Testis (tissue), 3 donors: Measurements from ENCODE around the gene KCNK5. TPM values are rescaled to one million over a fixed set of nuclear protein-coding genes. Genes with fewer than 3 reads are reported as not detected.

Source experiments
- DNase-seq: peaks from one replicate; pipeline ENCODE4 v3.0.0-alpha.2; 2019
- H3K27ac ChIP-seq, 2 donors: fragments of 200-600 bp; sonication (generic); one replicate each; pipeline ENCODE4 v1.5.1; 2019
- H3K27me3 ChIP-seq: fragments of 200-600 bp; sonication (generic); one replicate; pipeline ENCODE4 v1.5.1; 2019
- H3K36me3 ChIP-seq: fragments of 200-600 bp; sonication (generic); one replicate; pipeline ENCODE4 v1.5.1; 2017; ENCODE audit warnings: low read depth; ENCODE audit errors: missing control alignments
- H3K4me1 ChIP-seq: fragments of 200-600 bp; sonication (generic); one replicate; pipeline ENCODE4 v1.5.1; 2019
- H3K4me3 ChIP-seq, 2 donors: fragments of 200-600 bp; sonication (generic); one replicate each; pipeline ENCODE4 v1.5.1; 2017 to 2019
- H3K9me3 ChIP-seq: fragments of 200-600 bp; sonication (generic); one replicate; pipeline ENCODE4 v1.5.1; 2017
- POLR2A ChIP-seq: fragments of 450-650 bp; IDR thresholded peaks from one replicate; pipeline ENCODE4 v1.6.1; 2017; ENCODE audit warnings: antibody characterized with exemption, mild to moderate bottlenecking, moderate library complexity
- WGBS, 2 donors: methylation state at CpG; one replicate each; pipeline ENCODE4 v1.1.5; 2018; 5-methylcytosine and 5-hydroxymethylcytosine counted together
- intact Hi-C: fragments of 100-400 bp; cut with DNase I; formaldehyde crosslinking; loops from one replicate; pipeline ENCODE4 v1.15.1; 2023; ENCODE audit warnings: low total_unique reads
- polyA plus RNA-seq: library from polyadenylated mRNA; stranded (reverse); fragments of 350-450 nt; fragmentation: Illumina TruSeq; extraction: RNeasy Lipid Tissue Mini Kit (QIAGEN cat#74804); gene quantifications from one replicate; pipeline ENCODE4 v1.2.3, GENCODE V29; 2014; ENCODE audit warnings: low read depth, low replicate concordance; ENCODE audit not compliant: insufficient read depth
- total RNA-seq, 2 donors: library from RNA; depleted of rRNA; stranded (reverse); fragments of >200 nt; gene quantifications; one replicate each; pipeline ENCODE4 v1.2.3, GENCODE V29; 2016
- TF ChIP-seq, protein P1 (sequence below), 3 experiments: fragments of 450-650 bp in 2 of 3; fragments of 200-600 bp in 1 of 3; sonication (generic) in 1 of 3; IDR thresholded peaks; one replicate each; pipeline ENCODE4 v1.5.1; 2016 to 2019; ENCODE audit warnings: antibody characterized with exemption in 3 of 3, mild to moderate bottlenecking in 2 of 3, moderate library complexity in 1 of 3

The KCNK5 gene
- total and polyA plus RNA-seq, 3 donors from 2014 or later = 1.6 to 2.3 (median 2.0) TPM

DNA sequence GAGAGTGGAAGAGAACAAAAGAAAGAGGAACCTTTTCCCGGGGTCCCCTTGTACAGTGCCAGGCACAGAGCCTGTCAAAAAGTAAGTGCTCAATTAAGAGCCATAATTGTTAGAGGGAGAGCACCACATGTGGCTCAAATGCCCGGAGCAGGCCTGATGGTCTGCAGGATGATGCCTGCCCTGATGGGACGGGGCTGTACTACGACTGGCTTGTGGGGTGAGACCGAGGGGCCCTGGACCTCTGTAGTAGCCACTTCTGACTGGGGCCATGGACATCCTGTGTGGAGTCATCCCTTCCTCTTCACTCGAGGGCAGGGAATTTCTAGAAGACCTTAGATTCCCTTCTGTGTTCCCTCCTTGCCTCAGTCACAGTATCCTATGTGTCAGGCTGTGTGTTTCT lies 47.9 kb downstream of the KCNK5 start:
- DNase-seq = no peak
- H3K4me3 ChIP-seq = no peak overlapping the region
- no peaks in the 10 kb centered on the region for H3K27me3 ChIP-seq
- H3K27ac ChIP-seq = no peak overlapping the region
- WGBS, 2 donors = 77 to 88% methylated on average over 6 of the region's 6 CpGs
- H3K4me1 ChIP-seq = no peaks in the 10 kb centered on the region
- H3K36me3 ChIP-seq = no peaks in the 10 kb centered on the region
- intact Hi-C loops = no loop called here
- TF ChIP-seq, protein P1, sequence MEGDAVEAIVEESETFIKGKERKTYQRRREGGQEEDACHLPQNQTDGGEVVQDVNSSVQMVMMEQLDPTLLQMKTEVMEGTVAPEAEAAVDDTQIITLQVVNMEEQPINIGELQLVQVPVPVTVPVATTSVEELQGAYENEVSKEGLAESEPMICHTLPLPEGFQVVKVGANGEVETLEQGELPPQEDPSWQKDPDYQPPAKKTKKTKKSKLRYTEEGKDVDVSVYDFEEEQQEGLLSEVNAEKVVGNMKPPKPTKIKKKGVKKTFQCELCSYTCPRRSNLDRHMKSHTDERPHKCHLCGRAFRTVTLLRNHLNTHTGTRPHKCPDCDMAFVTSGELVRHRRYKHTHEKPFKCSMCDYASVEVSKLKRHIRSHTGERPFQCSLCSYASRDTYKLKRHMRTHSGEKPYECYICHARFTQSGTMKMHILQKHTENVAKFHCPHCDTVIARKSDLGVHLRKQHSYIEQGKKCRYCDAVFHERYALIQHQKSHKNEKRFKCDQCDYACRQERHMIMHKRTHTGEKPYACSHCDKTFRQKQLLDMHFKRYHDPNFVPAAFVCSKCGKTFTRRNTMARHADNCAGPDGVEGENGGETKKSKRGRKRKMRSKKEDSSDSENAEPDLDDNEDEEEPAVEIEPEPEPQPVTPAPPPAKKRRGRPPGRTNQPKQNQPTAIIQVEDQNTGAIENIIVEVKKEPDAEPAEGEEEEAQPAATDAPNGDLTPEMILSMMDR (IDR thresholded peaks at IDR 0.05) = no peak
- no peak for TF ChIP-seq POLR2A
- H3K9me3 ChIP-seq = no peaks in the 10 kb centered on the region

DNA sequence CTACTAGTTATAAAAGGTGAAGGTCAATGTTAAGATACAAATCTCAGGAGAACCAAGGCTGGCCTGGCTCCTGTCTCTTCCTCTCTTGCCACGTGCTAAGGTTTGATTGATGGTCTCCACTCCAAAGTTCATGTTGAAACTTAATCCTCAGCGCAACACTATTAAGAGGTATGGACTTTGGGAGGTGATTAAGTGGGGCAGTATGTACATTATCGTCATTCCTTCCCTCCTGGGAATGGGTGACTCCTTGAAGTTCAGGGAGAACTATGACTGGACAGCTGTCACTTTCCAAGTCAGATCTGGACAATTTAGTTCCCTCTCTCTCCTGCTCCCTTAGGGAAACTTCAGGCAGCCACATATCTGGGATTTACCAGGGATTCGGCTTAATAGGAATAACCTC lies 50.5 kb downstream of the KCNK5 start:
- no peaks in the 10 kb centered on the region for H3K4me1 ChIP-seq
- no peak overlapping the region for H3K4me3 ChIP-seq
- no peaks in the 10 kb centered on the region for H3K9me3 ChIP-seq
- H3K27ac ChIP-seq = no peak overlapping the region
- H3K27me3 ChIP-seq = no peaks in the 10 kb centered on the region
- WGBS, 2 donors = 56 to 70% methylated on average over 4 of the region's 4 CpGs
- DNase-seq = no peak
- intact Hi-C loops = no loop called here
- TF ChIP-seq, protein P1 (IDR thresholded peaks at IDR 0.05) = no peak
- TF ChIP-seq POLR2A = no peak
- H3K36me3 ChIP-seq = no peaks in the 10 kb centered on the region

DNA sequence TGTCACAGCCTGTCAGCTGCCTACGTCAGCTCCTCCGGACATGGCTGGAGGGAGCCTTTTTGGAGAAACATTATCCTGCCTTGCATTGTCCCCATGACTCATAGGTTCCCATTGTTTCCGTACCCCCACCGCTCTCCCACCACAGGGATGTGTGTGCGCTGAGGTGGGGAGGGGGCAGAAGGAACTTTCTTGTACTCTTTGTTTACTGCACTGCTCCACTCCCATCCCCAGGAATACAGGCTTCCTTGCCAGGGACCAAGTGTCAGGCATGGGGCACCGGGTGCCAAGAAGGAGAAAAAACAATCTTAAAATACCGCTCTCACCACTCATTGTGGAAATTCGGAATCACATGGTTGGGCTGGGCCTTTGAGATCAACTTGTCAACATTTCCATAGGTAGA lies 51.0 kb downstream of the KCNK5 start:
- no peaks in the 10 kb centered on the region for H3K4me1 ChIP-seq
- no peak overlapping the region for H3K27ac ChIP-seq
- no peaks in the 10 kb centered on the region for H3K27me3 ChIP-seq
- DNase-seq = no peak
- H3K9me3 ChIP-seq = no peaks in the 10 kb centered on the region
- TF ChIP-seq, protein P1 (IDR thresholded peaks at IDR 0.05) = no peak
- TF ChIP-seq POLR2A = no peak
- no peaks in the 10 kb centered on the region for H3K36me3 ChIP-seq
- WGBS, 2 donors = 86 to 92% methylated on average over 8 of the region's 8 CpGs
- intact Hi-C loops = no loop called here
- H3K4me3 ChIP-seq = no peak overlapping the region

DNA sequence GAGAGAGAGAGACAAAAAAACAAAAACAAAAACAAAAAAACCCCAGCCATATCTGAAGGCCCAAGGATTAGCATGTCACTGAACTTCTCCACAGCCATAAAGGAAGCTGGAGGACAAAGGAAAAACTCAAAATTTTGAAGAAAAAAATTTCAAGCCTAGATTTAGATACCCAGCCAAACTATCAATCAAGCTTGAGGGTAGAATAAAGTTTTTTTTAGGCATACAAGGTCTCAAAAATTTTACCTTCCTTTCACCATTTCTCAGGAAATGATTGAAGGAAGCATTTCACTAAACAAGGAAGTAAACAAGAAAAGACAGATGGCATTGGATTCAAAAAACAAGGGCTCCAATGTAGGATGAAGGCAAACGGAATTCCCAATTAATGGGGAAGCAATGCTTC lies 52.1 kb downstream of the KCNK5 start:
- no peaks in the 10 kb centered on the region for H3K4me1 ChIP-seq
- no peak overlapping the region for H3K27ac ChIP-seq
- H3K36me3 ChIP-seq = no peaks in the 10 kb centered on the region
- no peak for DNase-seq
- no peak for TF ChIP-seq POLR2A
- TF ChIP-seq, protein P1 (IDR thresholded peaks at IDR 0.05) = no peak
- H3K4me3 ChIP-seq = no peak overlapping the region
- H3K9me3 ChIP-seq = no peaks in the 10 kb centered on the region
- intact Hi-C loops = no loop called here
- 97 to 100% methylated on average over 1 of the region's 1 CpG for WGBS, 2 donors
- H3K27me3 ChIP-seq = no peaks in the 10 kb centered on the region

DNA sequence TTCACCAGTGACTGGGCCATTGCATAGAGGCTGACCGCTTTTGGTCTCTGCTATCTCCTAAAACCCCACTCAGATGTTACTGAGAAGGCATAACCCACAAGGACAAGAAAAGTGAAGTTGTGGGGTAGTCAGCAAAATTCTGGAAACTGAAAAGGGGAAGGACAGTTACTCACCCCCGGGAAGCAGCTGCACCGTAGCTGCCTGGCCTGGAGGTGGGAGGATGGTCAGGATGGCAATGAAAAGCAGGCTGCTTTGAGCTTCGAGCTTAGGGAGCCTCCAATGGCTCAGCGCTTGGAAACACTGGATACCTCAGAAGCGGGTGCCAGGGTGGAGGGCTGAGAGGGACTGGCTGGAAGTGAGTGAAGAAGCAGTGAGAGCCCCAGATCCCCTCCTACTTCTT lies 56.0 kb downstream of the KCNK5 start:
- TF ChIP-seq, protein P1 (IDR thresholded peaks at IDR 0.05) = no peak
- TF ChIP-seq POLR2A = no peak
- Histone ChIP-seq H3K36me3 (no peaks in the 10 kb centered on the region), H3K4me1 (no peaks in the 10 kb centered on the region), H3K27ac (no peak overlapping the region), H3K4me3 (no peak overlapping the region), H3K9me3 (no peaks in the 10 kb centered on the region), H3K27me3 (no peaks in the 10 kb centered on the region)
- DNase-seq = no peak
- intact Hi-C loops = no loop called here
- WGBS, 2 donors = 83 to 86% methylated on average over 5 to 6 of the region's 6 CpGs
